Stimulated activated CD4-positive, alpha-beta T cell treated with anti-CD3 and anti-CD28 coated beads, Interleukin-4, amount 100 ng/mL, for 4 hours (primary cell): ENCODE measurements around the gene NCOR2.
"Not testable (repeated sequence)": the region's sequence is repeated elsewhere in the genome, so short reads cannot be mapped to it uniquely, and the experiment has no call there.

Source experiments
- DNase-seq, 2 experiments: peaks; one replicate each; pipeline ENCODE4 v3.0.0-alpha.2; 2020

The NCOR2 gene

DNA sequence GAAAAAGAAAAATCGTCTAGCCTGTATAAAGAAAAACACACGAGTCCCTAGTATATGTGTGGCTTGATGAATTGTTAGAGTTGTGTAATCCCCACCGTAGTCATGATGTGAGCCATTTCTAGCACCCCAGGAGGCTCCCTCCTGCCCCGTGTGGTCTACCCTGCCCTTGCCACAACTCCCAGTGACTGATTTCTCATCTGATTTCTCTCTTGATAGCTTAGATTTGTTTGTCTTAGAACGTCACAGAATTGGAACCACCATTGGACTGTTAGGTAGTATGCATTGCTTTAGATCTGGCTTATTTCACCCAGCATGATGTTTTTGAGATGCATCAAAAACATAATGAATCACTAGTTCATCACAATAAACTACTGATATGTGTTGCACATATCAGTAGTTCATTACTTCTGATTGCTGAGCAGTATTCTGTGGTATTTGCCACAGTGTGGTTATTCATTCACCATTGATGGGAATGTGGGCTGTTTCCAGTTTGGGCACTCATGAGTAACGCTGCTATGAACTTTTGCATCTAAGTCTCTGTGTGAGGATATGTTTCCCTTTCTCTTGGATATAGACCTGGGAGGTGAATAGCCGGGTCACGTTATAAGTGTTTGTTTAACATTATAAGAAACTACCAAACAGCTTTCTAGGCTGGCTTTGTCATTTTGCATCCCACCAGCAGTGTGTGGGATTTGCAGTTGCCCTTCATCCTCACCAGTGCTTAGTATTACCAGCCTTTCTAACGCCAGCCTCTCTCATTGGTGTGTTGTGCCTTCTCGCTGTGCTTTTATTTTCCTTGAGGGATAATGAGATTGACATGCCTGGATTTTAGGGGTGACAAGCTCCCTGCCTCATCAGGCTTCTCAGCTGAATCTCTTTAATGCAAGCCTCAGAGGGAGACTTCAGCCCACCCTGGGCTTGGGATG, 31.9 kb upstream of the NCOR2 start:
- no peak for DNase-seq

DNA sequence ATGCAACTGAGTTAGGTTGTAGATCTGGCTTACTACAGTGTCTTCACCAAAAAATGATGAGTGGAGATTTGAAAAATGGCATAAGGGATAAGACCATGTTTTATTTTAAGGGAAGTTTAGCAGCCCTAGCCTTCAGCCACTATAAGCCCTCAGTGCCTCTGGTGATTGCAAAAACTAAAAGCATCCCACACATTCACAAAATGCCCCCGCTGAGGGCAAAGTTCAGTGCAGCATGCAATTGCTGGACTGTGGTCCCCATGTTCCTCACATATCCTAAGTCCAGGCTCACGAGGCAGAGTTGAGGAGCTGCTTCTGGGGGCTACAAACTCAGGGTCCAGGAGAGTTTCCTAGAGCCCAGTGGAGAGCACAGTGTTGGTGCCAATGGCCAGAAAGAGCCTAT, 29.6 kb upstream of the NCOR2 start:
- DNase-seq, result no peak

- no peak for DNase-seq
Observed at GRCh38 chr12:124595444-124595843, 28.0 kb upstream of the NCOR2 start.

DNA sequence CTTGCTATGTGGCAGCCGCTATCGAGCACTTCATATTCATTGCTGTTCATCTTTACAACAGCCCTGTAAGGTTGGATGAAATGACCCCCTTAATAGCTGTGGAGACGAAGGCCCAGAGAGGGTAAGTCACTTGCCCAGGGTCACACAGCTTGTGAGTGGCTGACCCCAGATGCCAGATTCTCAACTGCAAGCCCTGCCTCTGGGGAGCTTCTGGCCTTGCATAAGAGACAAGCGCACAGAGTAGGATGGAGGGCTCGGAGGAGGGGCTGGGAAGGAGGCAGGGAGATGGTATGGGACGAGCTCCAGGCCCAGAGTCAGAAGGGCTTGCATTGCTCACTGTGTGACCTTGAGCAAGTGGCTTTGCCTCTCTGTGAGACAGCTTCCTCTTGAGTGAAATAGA, 27.4 kb upstream of the NCOR2 start:
- DNase-seq, result no peak

GRCh38 chr12:124593851-124594401, 26.5 kb upstream of the NCOR2 start:
- no peak for DNase-seq

DNA sequence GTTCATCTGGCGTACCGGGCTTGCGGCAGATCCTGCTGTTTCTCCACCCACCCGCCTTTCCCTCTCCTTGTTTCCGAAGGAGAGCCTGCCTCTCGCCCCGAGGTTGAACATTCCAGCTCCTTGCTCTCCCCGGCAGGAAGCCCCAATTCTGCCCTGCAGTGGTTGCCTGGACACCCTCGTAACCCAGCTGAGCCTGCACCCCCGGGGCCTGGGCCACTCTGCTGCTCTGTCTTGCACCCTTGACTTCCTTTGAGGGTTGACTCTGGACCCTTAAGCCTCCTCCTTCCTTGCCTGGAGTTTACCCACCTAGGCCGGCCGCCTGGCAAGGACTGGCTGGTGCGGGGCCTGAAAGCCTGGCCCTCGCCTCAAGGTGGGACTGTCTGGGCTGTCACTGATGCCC, 25.8 kb upstream of the NCOR2 start:
- DNase-seq, result no peak

GRCh38 chr12:124592481-124593160, 25.2 kb upstream of the NCOR2 start:
- DNase-seq, result no peak

DNA sequence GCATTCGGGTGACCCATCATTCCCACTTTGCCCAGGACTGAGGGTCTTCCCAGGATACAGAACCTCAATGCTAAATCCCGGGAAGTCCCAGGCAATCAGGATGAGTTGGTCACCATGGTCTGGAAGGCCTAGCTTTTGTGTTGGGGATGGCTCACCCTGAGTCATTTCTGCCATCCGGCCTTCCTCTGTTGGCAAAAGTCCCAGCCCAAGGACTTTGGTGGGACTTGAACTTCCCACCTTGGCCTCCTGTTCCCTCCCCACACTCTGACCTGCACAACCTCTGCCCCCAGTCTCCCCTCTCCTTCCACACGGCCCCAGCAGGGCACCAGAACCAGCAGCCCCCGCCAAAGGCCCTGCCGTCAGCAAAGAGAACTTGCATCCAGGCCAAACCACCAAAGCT, 24.6 kb upstream of the NCOR2 start:
- DNase-seq, result no peak

GRCh38 chr12:124590447-124590846, 23.0 kb upstream of the NCOR2 start:
- no peak for DNase-seq

GRCh38 chr12:124588751-124589267, 21.4 kb upstream of the NCOR2 start:
- peak in 1 of 2 experiments; percentile 63 for DNase-seq

DNA sequence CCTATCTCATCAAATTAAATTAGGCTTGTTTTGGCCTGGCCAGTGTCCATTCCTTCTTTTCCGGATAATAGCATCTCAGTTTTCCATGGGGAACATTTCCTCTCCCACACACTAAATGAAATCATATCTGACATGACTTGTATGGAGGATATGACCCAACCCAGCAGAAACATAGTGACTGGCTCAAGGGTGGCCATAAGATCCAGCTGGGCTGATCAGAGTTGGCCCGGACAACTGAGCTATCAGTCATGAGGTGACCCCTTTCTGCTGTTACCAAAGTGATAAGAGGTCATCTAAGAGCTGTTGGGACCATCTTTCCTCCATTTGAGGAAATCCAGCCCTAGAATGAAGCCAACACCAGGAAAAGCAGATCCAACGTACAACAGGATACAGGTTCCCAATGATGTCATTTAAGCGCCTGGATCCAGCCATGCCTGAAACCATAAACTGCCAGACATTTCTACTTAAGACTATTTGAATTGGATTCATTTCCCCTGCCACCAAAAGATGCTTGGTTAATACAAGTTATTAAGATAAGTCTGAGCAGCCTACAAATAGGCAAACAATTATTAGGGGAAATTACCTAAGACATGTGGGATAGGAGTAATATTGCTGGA, 20.7 kb upstream of the NCOR2 start:
- DNase-seq, result no peak

DNA sequence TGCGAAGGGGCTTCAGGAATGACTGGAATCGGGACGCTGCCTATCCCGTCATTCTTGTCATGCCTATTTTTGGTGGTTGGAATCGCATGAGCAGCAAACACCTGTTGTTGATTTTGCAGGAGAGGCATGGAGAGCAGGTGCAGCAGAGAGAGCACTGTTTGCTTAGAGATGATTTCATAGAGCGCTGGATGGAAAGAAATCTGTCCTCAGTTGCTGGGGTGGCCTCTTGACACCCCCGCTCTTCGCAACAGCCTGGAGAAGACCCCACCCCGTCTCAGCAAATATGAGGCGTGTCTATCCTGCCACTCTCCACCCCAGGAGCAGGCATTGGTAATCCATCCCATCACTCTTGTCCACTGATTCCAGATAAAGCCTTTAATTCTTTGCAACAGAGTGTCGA, 19.3 kb upstream of the NCOR2 start:
- no peak for DNase-seq

DNA sequence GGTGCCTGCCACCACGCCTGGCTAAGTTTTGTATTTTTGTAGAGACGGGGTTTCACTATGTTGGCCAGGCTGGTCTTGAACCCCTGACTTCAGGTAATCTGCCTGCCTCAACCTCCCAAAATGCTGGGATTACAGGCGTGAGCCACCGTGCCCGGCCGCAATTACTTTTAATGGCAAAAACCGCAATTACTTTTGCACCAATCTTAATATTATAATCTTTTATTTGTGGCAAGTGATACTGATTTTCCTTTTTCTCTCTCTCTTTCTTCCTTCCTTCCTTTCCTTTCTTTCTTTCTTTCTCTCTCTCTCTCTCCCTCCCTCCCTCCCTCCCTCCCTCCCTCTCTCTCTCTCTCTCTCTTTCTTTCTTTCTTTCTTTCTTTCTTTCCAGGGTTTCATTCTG, 17.1 kb upstream of the NCOR2 start:
- DNase-seq, result not testable (repeated sequence)

DNA sequence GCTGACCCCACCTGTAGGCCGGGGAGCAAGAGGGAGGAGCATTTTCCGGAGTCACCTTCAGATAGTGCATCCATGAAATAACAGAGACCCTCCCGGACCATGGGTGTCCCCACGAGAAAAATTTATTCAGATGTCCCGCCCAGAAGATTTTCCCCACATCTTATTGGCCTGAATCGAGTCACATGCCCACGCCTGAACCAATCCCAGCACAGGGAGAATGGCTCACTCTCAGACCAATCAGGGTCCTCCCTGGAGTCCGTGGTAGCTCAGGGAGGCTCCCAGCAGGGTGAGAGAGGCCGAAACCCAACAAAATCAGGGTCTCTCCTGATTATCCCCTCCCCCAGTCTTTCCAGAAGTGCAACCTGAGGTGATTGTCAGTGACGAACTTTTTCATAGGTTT, 16.4 kb upstream of the NCOR2 start:
- DNase-seq, result no peak

- DNase-seq, result no peak
Observed at GRCh38 chr12:124582108-124582424, 14.7 kb upstream of the NCOR2 start.

GRCh38 chr12:124581307-124582107, 14.1 kb upstream of the NCOR2 start:
- no peak for DNase-seq

DNA sequence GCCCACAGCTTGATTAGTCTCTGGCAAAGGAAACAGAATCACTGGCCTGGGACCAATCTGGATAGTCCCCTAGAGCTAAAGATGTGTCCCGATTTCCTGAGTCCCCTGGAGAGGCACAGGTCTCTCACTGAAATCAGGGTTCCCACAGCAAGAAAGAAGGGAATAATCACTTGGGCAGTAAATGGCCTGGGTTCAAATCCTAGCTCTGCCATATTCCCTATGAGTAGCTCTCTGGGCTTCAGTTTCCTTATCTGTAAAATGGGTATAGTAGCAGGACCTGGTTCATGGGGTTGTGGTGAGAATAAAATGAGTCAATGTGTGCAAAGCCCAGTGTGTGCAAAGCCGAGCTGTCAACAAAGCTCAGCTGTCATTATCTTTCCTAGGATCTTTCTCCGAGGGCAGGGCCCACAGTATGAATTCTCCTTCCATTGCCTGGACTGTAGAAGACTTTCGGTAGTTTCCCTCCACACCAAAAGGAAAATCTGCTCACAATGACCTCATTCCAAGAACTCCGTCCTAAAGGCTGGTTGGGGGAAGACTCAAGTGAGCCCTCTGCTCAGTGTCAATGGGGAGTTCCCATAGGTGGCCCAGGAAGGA, 12.6 kb upstream of the NCOR2 start:
- no peak for DNase-seq

DNA sequence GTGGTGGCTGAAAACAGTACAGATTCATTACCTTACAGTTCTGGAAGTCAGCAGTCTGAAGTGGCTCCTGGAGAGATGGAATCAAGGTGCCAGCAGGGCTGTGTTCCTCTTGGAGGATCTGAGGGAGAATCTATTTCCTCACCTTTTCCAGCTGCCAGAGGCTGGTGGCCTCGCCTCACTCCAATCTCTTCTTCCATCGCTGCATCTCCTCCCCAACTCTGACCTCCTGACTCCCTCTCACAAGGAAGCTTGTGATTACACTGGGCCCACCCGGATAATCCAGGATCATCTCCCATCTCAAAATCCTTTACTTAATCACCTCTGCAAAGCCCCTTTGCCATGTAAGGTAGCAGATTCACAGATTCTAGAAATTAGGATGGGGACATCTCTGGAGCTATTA, 11.4 kb upstream of the NCOR2 start:
- no peak for DNase-seq

- DNase-seq, result no peak
Observed at GRCh38 chr12:124578445-124578844, 11.0 kb upstream of the NCOR2 start.

- no peak for DNase-seq
Observed at GRCh38 chr12:124577986-124578385, 10.6 kb upstream of the NCOR2 start.

DNA sequence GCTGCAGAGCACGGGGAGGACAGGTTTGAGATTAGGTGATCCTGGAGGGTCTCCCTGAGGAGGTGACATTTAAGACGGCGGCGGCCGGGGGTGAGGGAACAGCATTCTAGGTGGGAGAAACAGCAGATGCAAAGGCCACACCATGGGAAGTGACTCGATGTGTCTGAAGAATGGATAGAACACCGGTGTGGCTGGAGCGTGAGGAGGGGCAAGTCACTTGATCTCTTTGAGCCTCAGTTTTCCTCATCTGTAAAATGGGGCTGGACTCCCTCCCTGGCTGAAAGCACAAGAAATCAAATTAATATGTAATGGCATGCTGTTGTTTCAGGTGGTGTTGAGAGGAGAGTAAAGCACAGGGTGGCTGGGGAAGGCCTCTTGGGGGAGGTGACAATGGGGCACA, 10.0 kb upstream of the NCOR2 start:
- DNase-seq, result no peak

- DNase-seq, result no peak
Observed at GRCh38 chr12:124576061-124576650, 8.7 kb upstream of the NCOR2 start.
